GM19193 (cell line): ENCODE results near the gene PARN.

Experiments used
- POLR2A ChIP-seq: IDR thresholded peaks from 4 replicates; pipeline ENCODE4 v1.6.1; 2011; ENCODE audit not compliant: insufficient read depth, insufficient read length; ENCODE audit errors: extremely low read depth

Gene PARN

DNA sequence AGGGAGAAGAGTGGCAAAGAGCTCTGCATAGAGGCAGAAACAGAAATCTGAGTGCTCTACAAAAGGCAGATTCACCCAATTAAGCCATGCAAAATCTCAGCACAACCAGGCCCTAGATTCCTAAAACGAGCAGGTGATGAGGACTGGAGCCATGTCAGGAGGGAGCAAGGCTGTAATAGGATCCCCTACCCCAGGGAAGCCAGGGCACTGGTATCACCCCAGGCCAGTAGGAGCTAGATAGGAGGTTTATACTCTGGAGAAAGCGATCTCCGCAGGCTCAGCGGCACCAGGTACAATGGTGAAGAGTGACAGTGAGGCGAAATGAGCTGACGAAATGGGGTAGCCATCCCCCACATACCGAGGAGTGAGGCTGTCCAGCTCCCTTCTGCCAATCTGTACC is 171.5 kb downstream of the PARN start:
- TF ChIP-seq POLR2A: no peak

DNA sequence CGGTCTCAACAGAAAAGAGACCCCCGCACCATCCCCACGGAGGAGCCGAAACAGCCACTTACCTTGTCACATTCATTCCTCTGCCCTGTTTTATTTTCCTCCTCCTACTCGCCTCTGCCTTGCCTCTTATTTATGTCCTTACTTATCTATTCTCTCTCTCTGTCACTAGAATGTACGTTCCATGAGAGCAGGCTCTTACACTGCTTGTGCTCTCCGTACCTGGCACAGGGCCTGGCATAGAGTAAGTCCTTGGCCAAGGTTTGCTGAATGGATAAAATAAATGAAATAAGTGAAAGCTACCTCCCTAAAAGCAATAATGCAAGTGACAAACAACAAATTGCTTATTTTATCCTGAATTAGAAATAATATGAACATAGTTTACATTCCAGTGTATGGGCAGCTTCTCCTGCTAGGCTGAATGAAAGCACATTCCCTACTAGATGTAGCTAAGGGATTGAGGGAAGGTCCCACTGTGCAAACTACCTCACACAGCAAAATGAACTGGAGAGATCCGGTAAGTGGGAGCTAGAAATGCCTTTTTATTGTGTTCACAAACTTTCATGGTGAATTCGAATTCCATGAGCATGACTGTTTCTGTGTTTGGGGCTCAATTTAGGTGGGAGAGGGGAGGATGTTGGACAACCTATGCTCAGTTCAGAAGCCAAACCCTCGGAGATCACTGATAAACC is 173.1 kb downstream of the PARN start:
- TF ChIP-seq POLR2A: no peak

DNA sequence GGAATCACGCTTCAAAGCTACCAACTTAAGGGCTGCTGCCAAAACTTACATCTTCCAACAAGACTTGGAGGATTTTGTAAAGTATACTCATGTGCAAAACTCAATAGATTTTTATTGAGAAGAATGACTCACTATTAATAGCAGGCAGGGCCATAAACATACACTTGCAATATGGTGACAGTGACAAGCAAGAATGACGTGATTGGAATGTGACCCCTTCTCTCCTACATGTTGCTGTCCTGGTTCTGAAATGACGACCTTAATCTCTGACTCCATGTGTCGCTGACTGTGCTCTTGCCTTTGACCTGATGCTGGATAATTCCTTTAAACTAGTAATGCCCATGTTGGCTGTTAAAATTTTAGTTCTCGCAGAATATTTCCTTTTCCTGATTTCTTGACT is 174.5 kb downstream of the PARN start:
- no peak for TF ChIP-seq POLR2A

GRCh38 chr16:14454391-14454790 is 175.7 kb downstream of the PARN start:
- TF ChIP-seq POLR2A: no peak

DNA sequence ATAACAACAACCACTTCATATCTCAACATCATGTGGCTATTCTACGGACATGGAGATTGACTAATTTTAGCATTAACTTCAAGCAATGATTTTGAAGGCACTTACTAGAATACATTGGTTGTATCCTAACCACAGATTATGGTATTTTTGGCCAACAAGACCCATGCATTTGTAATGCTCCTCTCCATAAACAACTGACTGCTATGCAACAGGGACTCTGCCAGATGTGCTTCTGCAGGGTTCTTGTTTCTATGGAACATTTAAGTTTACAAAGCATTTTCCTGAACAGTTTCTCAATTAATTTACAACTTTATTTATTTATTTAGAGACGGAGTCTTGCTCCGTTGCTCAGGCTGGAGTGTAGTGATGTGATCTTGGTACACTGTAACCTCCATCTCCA is 178.0 kb downstream of the PARN start:
- no peak for TF ChIP-seq POLR2A

DNA sequence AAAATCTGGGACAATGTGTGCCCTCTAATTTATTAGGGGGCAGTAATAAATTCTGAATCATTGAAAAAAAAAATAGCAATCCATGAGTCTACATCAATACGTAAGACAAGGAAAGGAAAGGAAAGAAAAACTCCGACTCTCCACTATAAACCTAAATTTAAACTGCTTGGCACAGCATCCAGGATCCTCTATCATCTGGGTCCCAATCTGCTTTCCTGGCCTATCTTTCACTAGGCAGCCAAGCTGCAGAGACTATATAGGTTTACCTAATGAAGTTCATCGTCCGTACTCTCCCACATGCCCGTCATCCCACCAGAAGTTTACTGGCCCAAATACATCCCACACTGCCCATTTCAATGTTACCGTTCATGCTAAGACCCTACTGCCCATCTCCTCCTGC is 179.2 kb downstream of the PARN start:
- TF ChIP-seq POLR2A: no peak

GRCh38 chr16:14449790-14450480 is 180.1 kb downstream of the PARN start:
- TF ChIP-seq POLR2A: no peak

- TF ChIP-seq POLR2A: no peak
Observed at GRCh38 chr16:14449334-14449733, 180.7 kb downstream of the PARN start.

DNA sequence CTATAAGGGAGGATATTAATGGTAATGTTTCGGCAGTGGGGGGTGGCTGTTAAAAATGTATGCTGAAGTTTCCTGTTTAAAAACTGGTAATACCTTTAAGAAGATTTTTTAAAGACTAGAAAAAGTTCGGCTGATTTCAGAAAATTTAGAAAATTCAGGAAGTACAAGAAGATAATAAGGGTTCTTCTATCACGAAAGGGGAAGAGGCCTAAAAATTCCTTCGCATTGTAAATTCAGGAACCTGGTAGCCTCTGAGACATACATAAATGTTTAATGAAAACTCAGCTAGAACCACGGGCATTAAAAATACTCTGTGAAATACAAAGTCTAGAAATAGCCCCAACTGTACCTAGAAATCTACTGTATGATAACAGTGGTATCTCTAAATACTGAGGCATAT is 181.2 kb downstream of the PARN start:
- no peak for TF ChIP-seq POLR2A

DNA sequence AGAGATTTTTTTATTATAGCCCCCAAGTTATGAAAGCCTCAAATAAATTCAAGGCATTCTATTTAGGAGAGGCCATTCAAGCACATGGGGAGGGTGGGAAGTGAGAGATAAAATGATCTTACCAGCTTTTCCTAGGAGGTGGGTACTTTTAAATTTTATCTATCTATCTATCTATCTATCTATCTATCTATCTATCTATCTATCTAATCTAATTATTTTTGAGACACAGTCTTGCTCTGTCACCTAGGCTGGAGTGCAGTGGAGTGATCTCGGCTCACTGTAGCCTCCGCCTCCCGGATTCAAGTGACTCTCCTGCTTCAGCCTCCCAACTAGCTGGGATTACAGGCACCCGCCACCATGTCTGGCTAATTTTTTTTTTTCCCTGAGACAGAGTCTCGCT is 182.3 kb downstream of the PARN start:
- no peak for TF ChIP-seq POLR2A

- TF ChIP-seq POLR2A: no peak
Observed at GRCh38 chr16:14446796-14447195, 183.3 kb downstream of the PARN start.

GRCh38 chr16:14445937-14446715 is 183.9 kb downstream of the PARN start:
- TF ChIP-seq POLR2A: no peak

DNA sequence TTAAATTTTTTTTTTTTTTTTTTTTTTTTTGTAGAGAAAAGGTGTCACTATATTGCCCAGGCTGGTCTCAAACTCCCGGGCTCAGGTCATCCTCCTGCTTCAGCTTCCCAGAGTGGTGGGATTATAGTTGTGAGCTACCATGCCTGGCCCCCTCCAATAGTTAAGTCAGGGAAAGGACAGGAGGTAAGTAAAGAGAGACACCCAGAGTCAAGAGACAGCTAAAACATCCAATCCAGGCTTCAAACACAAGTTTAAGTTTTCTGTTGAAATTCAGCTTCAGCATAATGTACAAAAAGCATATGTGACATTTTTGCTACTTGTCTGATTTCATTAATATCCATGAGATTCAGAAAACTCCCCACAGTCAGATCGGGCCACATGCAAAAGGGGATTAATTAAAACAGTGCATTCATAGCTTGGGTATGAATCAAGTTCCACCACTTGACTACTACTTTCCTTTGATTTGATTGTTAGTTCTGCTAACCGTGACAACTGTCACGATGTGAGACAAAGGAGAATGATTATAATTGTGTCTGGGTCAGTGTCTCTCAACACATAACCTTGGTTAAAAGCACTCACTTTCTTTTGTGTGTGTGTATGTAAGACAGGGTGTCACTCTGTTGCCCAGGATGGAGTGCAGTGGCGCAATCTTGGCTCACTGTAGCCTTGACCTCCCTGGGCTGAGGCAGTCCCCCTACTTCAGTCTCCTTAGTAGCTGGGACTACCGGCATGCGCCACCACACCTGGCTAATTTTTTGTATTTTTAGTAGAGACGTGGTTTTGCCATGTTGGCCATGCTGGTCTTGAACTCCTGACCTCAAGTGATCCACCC is 184.9 kb downstream of the PARN start:
- no peak for TF ChIP-seq POLR2A

GRCh38 chr16:14438256-14438655 is 191.8 kb downstream of the PARN start:
- TF ChIP-seq POLR2A: no peak

GRCh38 chr16:14437426-14437825 is 192.6 kb downstream of the PARN start:
- no peak for TF ChIP-seq POLR2A
